Muscle of leg (tissue), 11 donors: ENCODE measurements around the gene KRT15. TPM values are rescaled to one million over a fixed set of nuclear protein-coding genes. Genes with fewer than 3 reads are reported as not detected.

Experiments used
- DNase-seq: peaks from one replicate; pipeline ENCODE4 v3.0.0; 2013
- H3K27ac ChIP-seq: one replicate; pipeline ENCODE4 v1.5.1; 2013; ENCODE audit warnings: mild to moderate bottlenecking, low read length, control low read depth
- H3K27me3 ChIP-seq: one replicate; pipeline ENCODE4 v1.6.1; 2013; ENCODE audit warnings: low read length; ENCODE audit not compliant: control insufficient read depth, insufficient read depth
- H3K36me3 ChIP-seq: one replicate; pipeline ENCODE4 v1.6.1; 2013; ENCODE audit warnings: low read length; ENCODE audit not compliant: control insufficient read depth, insufficient read depth
- H3K4me1 ChIP-seq: one replicate; pipeline ENCODE4 v1.6.1; 2013; ENCODE audit warnings: low read length; ENCODE audit not compliant: control insufficient read depth, insufficient read depth
- H3K4me3 ChIP-seq: one replicate; pipeline ENCODE4 v1.5.1; 2013; ENCODE audit warnings: low read length, control low read depth
- H3K9me3 ChIP-seq: replicated peaks from 2 replicates; pipeline ENCODE4 v1.6.1; 2013; ENCODE audit warnings: low read depth, low read length; ENCODE audit not compliant: control insufficient read depth
- WGBS: methylation state at CpG from one replicate; pipeline ENCODE4 v1.1.5; 2013; ENCODE audit warnings: missing lambda C conversion rate; ENCODE audit not compliant: insufficient coverage; 5-methylcytosine and 5-hydroxymethylcytosine counted together
- polyA plus RNA-seq, 8 donors: library from polyadenylated mRNA; unstranded; fragments of 120-200 nt; gene quantifications; one replicate each; pipeline versions ENCODE4 v1.2.1 to v1.2.3, GENCODE V29; 2013; ENCODE audit warnings: inconsistent platforms in 1 of 8, low replicate concordance in 1 of 8; ENCODE audit not compliant: insufficient read length in 8 of 8, insufficient read depth in 1 of 8
- total RNA-seq: library from RNA; stranded (reverse); fragments of 120-200 nt; gene quantifications from one replicate; pipeline ENCODE4 v1.2.4, GENCODE V29; 2013

The KRT15 gene
- total and polyA plus RNA-seq, 9 donors = 0.04 to 68.8 (median 0.21) TPM; not detected in 2

DNA sequence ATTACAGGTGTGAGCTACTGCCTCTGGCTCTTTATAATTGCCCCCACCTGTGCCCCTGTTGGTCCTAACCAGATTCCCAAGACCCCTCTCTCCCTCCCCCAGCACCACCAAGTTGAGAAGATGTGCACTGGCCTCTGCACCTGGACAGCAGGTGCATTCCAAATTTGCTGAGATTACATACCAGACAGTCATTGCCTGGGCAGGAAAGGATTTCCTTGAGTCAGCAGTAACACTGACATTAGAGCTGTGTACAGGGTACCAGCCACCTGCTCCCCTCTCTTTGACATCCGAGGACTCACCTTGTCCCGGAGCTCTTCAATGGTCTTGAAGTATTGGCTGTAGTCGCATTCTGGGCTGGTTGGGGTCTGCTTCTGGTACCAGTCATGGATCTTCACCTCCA lies 659 bp downstream of the KRT15 start:
- no peaks in the 10 kb centered on the region for H3K36me3 ChIP-seq
- H3K4me1 ChIP-seq = peaks cover 10% of the 10 kb centered on the region
- no peak for DNase-seq
- 100% methylated on average over 3 of the region's 3 CpGs for WGBS
- no peak overlapping the region for H3K27ac ChIP-seq
- H3K27me3 ChIP-seq = peaks cover 18% of the 10 kb centered on the region
- H3K4me3 ChIP-seq = no peak overlapping the region
- H3K9me3 ChIP-seq = no peaks in the 10 kb centered on the region

DNA sequence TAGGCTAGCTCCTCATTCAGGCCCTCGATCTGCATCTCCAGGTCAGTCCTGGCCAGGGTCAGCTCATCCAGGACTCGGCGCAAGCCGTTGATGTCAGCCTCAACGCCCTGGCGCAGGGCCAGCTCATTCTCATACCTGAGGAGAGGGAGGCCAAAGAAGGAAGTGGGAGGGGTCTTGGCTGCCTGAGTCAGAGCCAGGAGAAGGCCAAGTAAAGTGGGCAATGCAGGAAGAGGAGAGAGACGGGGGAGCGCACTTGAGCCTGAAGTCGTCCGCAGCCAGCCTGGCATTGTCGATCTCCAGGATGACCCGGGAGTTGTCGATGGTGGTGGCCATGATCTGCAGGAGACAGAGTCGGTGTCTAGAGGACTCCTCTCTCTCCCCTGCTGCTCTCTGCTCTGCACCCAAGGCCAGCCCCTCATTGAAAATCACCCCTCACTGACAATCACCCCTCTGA lies 1.8 kb downstream of the KRT15 start:
- Histone ChIP-seq H3K9me3 (no peaks in the 10 kb centered on the region), H3K27ac (no peak overlapping the region), H3K4me3 (no peak overlapping the region), H3K27me3 (peaks cover 14% of the 10 kb centered on the region), H3K4me1 (peaks cover 10% of the 10 kb centered on the region), H3K36me3 (no peaks in the 10 kb centered on the region)
- DNase-seq = no peak
- WGBS = 80% methylated on average over 14 of the region's 14 CpGs

DNA sequence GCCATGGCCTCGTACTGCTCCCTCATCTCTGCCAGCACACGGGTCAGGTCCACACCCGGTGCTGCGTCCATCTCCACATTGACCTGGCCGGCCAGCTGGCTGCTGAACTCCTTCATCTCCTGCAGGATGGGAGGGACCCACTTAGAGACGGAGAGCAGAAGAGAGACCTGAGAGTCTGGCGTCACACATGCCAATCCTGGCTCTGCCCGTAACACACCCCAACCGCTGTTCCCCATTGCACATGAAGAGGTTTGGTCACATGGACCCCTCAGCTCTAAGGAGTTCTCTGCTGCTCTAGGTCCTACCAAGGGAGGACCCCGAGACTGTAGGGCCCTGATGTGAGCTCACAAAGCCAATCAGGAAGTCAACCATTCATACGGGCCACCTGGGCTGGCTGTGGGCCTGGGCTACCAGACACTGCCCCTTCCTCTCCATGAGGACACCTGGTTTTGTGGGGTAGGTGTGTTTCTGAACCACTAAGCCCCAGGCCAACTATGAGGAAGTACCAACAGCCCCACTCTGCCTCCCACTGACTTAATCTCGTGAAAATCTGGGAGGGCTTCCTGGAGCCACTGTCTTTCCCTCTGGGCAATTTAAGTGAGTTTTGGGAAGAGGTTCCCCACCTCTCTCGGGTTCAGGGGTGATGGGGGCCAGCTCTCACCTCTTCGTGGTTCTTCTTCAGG lies 2.4 kb downstream of the KRT15 start:
- H3K4me3 ChIP-seq = no peak overlapping the region
- H3K27ac ChIP-seq = no peak overlapping the region
- 85% methylated on average over 11 of the region's 14 CpGs for WGBS
- H3K36me3 ChIP-seq = no peaks in the 10 kb centered on the region
- H3K9me3 ChIP-seq = no peaks in the 10 kb centered on the region
- peaks cover 14% of the 10 kb centered on the region for H3K27me3 ChIP-seq
- H3K4me1 ChIP-seq = peaks cover 5% of the 10 kb centered on the region
- no peak for DNase-seq

GRCh38 chr17:41513168-41513547 lies 5.5 kb downstream of the KRT15 start:
- no peak for DNase-seq
- Histone ChIP-seq H3K36me3 (no peaks in the 10 kb centered on the region), H3K4me3 (no peak overlapping the region), H3K27me3 (peaks cover 17% of the 10 kb centered on the region), H3K9me3 (no peaks in the 10 kb centered on the region), H3K27ac (no peak overlapping the region), H3K4me1 (no peaks in the 10 kb centered on the region)
- WGBS = no CpG with 5 or more reads among the region's 5 CpGs

DNA sequence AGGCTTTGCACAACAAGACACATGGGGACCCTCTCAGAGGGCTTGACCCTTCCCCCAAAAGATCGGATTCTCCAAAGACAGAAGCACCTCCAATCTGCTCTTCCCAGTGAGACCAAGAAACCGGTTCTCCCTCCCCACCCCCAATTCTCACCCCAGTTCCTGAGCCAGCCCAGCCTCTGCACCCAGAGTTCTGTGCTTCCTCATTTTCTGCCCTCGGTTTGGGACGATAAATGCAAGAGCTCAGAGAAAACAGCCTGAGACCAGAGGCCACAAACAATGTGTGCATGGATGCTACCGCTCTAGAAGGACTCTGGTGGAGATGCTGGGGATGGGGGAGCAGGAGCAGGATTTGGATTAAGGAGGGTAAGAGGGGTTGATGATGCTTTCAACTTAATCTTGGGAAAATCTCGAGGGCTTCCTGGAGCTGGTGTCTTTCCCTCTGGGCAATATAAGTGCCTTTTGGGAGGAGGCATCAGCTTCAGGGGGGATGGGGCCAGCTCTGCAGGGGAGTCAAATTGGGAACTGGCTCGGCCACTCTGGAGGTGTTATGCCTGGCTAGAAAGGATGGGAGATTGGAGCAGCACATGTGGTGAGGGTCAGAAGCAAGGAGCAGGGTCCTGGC lies 6.0 kb downstream of the KRT15 start:
- 56% methylated on average over 5 of the region's 7 CpGs for WGBS
- Histone ChIP-seq H3K36me3 (no peaks in the 10 kb centered on the region), H3K4me1 (no peaks in the 10 kb centered on the region), H3K27me3 (peaks cover 15% of the 10 kb centered on the region), H3K27ac (no peak overlapping the region), H3K4me3 (no peak overlapping the region), H3K9me3 (no peaks in the 10 kb centered on the region)
- no peak for DNase-seq

DNA sequence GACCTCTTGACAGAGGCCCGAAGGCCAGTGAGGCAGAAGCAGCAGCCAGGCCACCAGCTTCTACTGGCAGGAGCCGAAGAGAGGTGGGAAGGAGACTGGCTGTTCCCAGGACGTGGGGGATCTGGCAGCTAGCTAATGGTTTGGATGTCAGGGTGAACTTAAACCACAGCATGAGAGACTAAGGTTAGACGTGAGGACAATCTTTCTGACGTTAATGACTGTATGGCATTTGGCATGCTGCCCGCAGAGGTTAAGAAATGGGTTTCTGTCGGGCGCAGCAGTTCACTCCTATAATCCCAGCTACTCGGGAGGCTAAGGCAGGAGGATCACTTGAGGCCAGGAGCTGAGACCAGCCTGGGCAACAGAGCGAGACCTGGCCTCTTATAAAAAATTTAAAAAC lies 7.0 kb downstream of the KRT15 start:
- no peak for DNase-seq
- WGBS = 65% methylated on average over 6 of the region's 10 CpGs
- Histone ChIP-seq H3K27ac (no peak overlapping the region), H3K27me3 (peaks cover 17% of the 10 kb centered on the region), H3K9me3 (no peaks in the 10 kb centered on the region), H3K36me3 (no peaks in the 10 kb centered on the region), H3K4me1 (no peaks in the 10 kb centered on the region), H3K4me3 (no peak overlapping the region)

- DNase-seq = no peak
- Histone ChIP-seq H3K36me3 (no peaks in the 10 kb centered on the region), H3K4me3 (no peak overlapping the region), H3K27ac (no peak overlapping the region), H3K9me3 (no peaks in the 10 kb centered on the region), H3K4me1 (no peaks in the 10 kb centered on the region), H3K27me3 (peaks cover 17% of the 10 kb centered on the region)
- WGBS = 35% methylated on average over 3 of the region's 4 CpGs
Observed at GRCh38 chr17:41511116-41511515, 7.6 kb downstream of the KRT15 start.

DNA sequence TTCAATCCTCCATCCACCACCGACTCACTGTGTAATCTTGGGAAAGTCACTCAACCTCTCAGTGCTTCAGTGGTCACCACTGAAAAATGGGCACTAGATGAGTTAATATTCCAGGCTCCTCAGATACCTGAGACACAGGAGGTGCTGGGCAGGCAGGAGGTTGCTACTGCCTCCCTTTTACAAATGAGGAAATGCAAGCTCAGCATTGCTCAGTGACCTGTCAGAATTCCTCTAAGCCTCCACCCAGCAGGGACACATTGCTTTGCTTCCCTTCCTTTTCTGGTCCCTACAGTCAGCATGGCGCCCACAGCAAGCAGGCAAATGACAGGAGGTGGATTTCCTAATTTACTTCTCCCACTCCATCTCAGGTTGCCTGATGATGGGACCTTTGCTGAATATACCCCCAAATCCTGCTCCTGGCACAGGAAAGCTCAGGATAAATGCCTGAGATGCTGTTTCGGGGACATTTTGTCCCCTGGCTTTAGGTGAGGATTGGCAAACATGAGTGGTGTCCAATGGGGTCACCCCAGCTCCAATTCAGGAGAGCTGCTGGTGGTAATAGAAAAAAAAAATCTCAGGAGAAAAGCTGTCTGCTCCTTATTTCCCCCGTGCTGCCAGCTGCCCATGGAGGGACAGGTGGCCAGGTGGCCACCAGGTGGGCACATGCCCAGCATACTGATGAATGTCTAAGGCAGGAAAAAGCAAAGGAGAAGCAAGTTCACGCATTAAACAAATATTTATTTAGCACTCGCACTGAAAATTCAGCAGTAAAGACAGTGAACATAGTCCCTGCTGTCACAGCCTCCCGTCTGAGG lies 8.2 kb downstream of the KRT15 start:
- Histone ChIP-seq H3K4me1 (no peaks in the 10 kb centered on the region), H3K27me3 (peaks cover 17% of the 10 kb centered on the region), H3K27ac (no peak overlapping the region), H3K9me3 (no peaks in the 10 kb centered on the region), H3K36me3 (no peaks in the 10 kb centered on the region), H3K4me3 (no peak overlapping the region)
- WGBS = 75% methylated on average over 4 of the region's 7 CpGs
- no peak for DNase-seq

- no peak overlapping the region for H3K4me3 ChIP-seq
- H3K27ac ChIP-seq = no peak overlapping the region
- peaks cover 13% of the 10 kb centered on the region for H3K27me3 ChIP-seq
- DNase-seq = no peak
- H3K9me3 ChIP-seq = no peaks in the 10 kb centered on the region
- no peaks in the 10 kb centered on the region for H3K36me3 ChIP-seq
- WGBS = 37% methylated on average over 10 of the region's 10 CpGs
- no peaks in the 10 kb centered on the region for H3K4me1 ChIP-seq
Observed at GRCh38 chr17:41507315-41507880, 11.3 kb downstream of the KRT15 start.
